SK-MEL-5 (cell line): Measurements from ENCODE around the gene CCR8. TPM values are rescaled to one million over a fixed set of nuclear protein-coding genes. Genes with fewer than 3 reads are reported as not detected.
"Not testable (repeated sequence)": the region's sequence is repeated elsewhere in the genome, so short reads cannot be mapped to it uniquely, and the experiment has no call there.

Source experiments
- DNase-seq: peaks from one replicate; pipeline ENCODE4 v3.0.0-alpha.2; 2016; ENCODE audit warnings: low read depth, low spot score
- in situ Hi-C: cut with HindIII; loops from 2 replicates; pipeline ENCODE4 v1.10.0; 2016; ENCODE audit warnings: low sequenced_read_pairs, high pct_unique_total_duplicates, low pct_unique_long_range_greater_than_20kb
- total RNA-seq: library from RNA; depleted of rRNA; stranded (reverse); fragments of >200 nt; shearing (Covaris generic); gene quantifications from 2 replicates; pipeline ENCODE4 v1.2.3, GENCODE V29; 2014

The CCR8 gene
- total RNA-seq, 1 experiment from 2014 or later, result not detected

GRCh38 chr3:39295184-39295775 lies 34.2 kb upstream of the CCR8 start:
- no peak for DNase-seq
- in situ Hi-C loops, result loop anchor here (25.0 kb wide), 1 partner anchor 183 kb away; the partner anchor contains the start of genes GORASP1 and TTC21A

- in situ Hi-C loops, result loop anchor here (25.0 kb wide), 1 partner anchor 184 kb away; the partner anchor contains the start of genes GORASP1 and TTC21A
- DNase-seq, result no peak
Observed at GRCh38 chr3:39296197-39297077, 33.1 kb upstream of the CCR8 start.

- no peak for DNase-seq
- in situ Hi-C loops, result loop anchor here (25.0 kb wide), 1 partner anchor 187 kb away; the partner anchor contains the start of genes GORASP1 and TTC21A
Observed at GRCh38 chr3:39299279-39299678, 30.2 kb upstream of the CCR8 start.

- no peak for DNase-seq
- in situ Hi-C loops, result no loop called here
Observed at GRCh38 chr3:39302178-39302577, 27.3 kb upstream of the CCR8 start.

- in situ Hi-C loops, result no loop called here
- no peak for DNase-seq
Observed at GRCh38 chr3:39313289-39313688, 16.2 kb upstream of the CCR8 start.

- in situ Hi-C loops, result no loop called here
- no peak for DNase-seq
Observed at GRCh38 chr3:39315420-39315819, 14.1 kb upstream of the CCR8 start.

- DNase-seq, result no peak
- in situ Hi-C loops, result no loop called here
Observed at GRCh38 chr3:39317571-39318169, 11.8 kb upstream of the CCR8 start.

GRCh38 chr3:39318301-39318700 lies 11.2 kb upstream of the CCR8 start:
- no peak for DNase-seq
- in situ Hi-C loops, result no loop called here

GRCh38 chr3:39319249-39319648 lies 10.3 kb upstream of the CCR8 start:
- in situ Hi-C loops, result no loop called here

GRCh38 chr3:39321574-39321983 lies 7.9 kb upstream of the CCR8 start:
- in situ Hi-C loops, DNase-seq: not testable (repeated sequence)

More at GRCh38 chr3:39319249-39319648, 10.3 kb upstream of the CCR8 start:
- no peak for DNase-seq

- DNase-seq, in situ Hi-C loops: not testable (repeated sequence)
Observed at GRCh38 chr3:39322209-39322715, 7.2 kb upstream of the CCR8 start.

GRCh38 chr3:39322936-39323335 lies 6.6 kb upstream of the CCR8 start:
- DNase-seq, result no peak
- in situ Hi-C loops, result no loop called here

- no peak for DNase-seq
- in situ Hi-C loops, result no loop called here
Observed at GRCh38 chr3:39323494-39323893, 6.0 kb upstream of the CCR8 start.

- in situ Hi-C loops, result no loop called here
- DNase-seq, result no peak
Observed at GRCh38 chr3:39325236-39325635, 4.3 kb upstream of the CCR8 start.

GRCh38 chr3:39327053-39327745 lies 2.3 kb upstream of the CCR8 start:
- DNase-seq, result no peak
- in situ Hi-C loops, result no loop called here

GRCh38 chr3:39327746-39328349 lies 1.7 kb upstream of the CCR8 start:
- in situ Hi-C loops, result no loop called here
- DNase-seq, result no peak

GRCh38 chr3:39330824-39331223 lies 1.3 kb downstream of the CCR8 start:
- no peak for DNase-seq
- in situ Hi-C loops, result no loop called here
